K562 (cell line): ENCODE data around the gene GABARAPL1. TPM values are rescaled to one million over a fixed set of nuclear protein-coding genes. Genes with fewer than 3 reads are reported as not detected.
A peak's percentile ranks its signal among the peaks of the same experiment; 100 is the strongest.

Experiments used
- ARNT ChIP-seq, 2 experiments: fragments of 450-650 bp; IDR thresholded peaks; 2 replicates each; pipeline ENCODE4 v1.6.1; 2016; ENCODE audit warnings: mild to moderate bottlenecking in 1 of 2
- BACH1 ChIP-seq: fragments of 200-800 bp; sonication (Bioruptor generic); IDR thresholded peaks from 2 replicates; pipeline ENCODE4 v1.6.1; 2016; ENCODE audit warnings: missing genetic modification characterization, missing compliant biosample characterization
- CREM ChIP-seq: IDR thresholded peaks from 2 replicates; pipeline ENCODE4 v1.6.1; 2014; ENCODE audit warnings: antibody characterized with exemption, low read depth
- E2F6 ChIP-seq, 2 experiments: IDR thresholded peaks; 2 replicates each; pipeline ENCODE4 v1.6.1; 2011; ENCODE audit warnings: borderline replicate concordance in 1 of 2, control low read depth in 1 of 2, low read depth in 1 of 2, low read length in 1 of 2, mild to moderate bottlenecking in 1 of 2, mixed read lengths in 1 of 2, moderate library complexity in 1 of 2; ENCODE audit not compliant: insufficient read depth in 1 of 2, insufficient read length in 1 of 2, poor library complexity in 1 of 2, severe bottlenecking in 1 of 2; ENCODE audit errors: extremely low read depth in 1 of 2
- EP300 ChIP-seq: IDR thresholded peaks from 2 replicates; pipeline ENCODE4 v1.6.1; 2012; ENCODE audit warnings: low read length, improper control_type of control experiment
- EZH2 ChIP-seq: IDR thresholded peaks from 2 replicates; pipeline ENCODE4 v1.6.1; 2012; ENCODE audit warnings: low read depth, mild to moderate bottlenecking, inconsistent platforms, low read length, borderline replicate concordance
- KDM1A ChIP-seq, 2 experiments: fragments of 450-650 bp; IDR thresholded peaks; 2 replicates each; pipeline ENCODE4 v1.6.1; 2016; ENCODE audit warnings: mild to moderate bottlenecking in 2 of 2
- MAFK ChIP-seq: IDR thresholded peaks from 2 replicates; pipeline ENCODE4 v1.6.1; 2011; ENCODE audit warnings: low read length, improper control_type of control experiment
- MEF2D ChIP-seq: conservative IDR thresholded peaks from 2 replicates; pipeline ENCODE4 v1.6.1; 2016; ENCODE audit warnings: low read depth, missing genetic modification characterization, missing compliant biosample characterization
- PKNOX1 ChIP-seq: fragments of 450-650 bp; IDR thresholded peaks from 2 replicates; pipeline ENCODE4 v1.6.1; 2016
- POLR3A ChIP-seq: IDR thresholded peaks from 2 replicates; pipeline ENCODE4 v1.6.1; 2011; ENCODE audit warnings: borderline replicate concordance, mild to moderate bottlenecking, moderate library complexity; ENCODE audit not compliant: insufficient read length, insufficient read depth; ENCODE audit errors: extremely low read depth
- RBFOX2 ChIP-seq: fragments of 200-400 bp; formaldehyde crosslinking; IDR thresholded peaks from 2 replicates; pipeline ENCODE4 v1.6.1; 2017; ENCODE audit warnings: low read depth, mild to moderate bottlenecking, low read length, moderate library complexity
- TEAD4 ChIP-seq, 2 experiments: sonication (generic) in 1 of 2; formaldehyde crosslinking in 1 of 2; IDR thresholded peaks; 2 replicates each; pipeline versions ENCODE4 v1.6.1 to v1.8.0; 2012 to 2022; ENCODE audit warnings: borderline replicate concordance in 1 of 2, inconsistent platforms in 1 of 2, low read length in 1 of 2, mild to moderate bottlenecking in 1 of 2, missing genetic modification reagents in 1 of 2
- TRIM24 ChIP-seq, 2 experiments: fragments of 450-650 bp; IDR thresholded peaks; 2 replicates each; pipeline ENCODE4 v1.6.1; 2016
- ZNF143 ChIP-seq: sonication (generic); formaldehyde crosslinking; IDR thresholded peaks from 2 replicates; pipeline ENCODE4 v1.9.0; 2022; ENCODE audit warnings: mild to moderate bottlenecking, missing genetic modification reagents
- ZNF318 ChIP-seq, 2 experiments: fragments of 450-650 bp; IDR thresholded peaks; 2 replicates each; pipeline ENCODE4 v1.6.1; 2016; ENCODE audit warnings: mild to moderate bottlenecking in 2 of 2, borderline replicate concordance in 1 of 2, low read depth in 1 of 2, moderate library complexity in 1 of 2
- polyA plus RNA-seq, 8 experiments: library from polyadenylated mRNA; depleted of rRNA in 4 of 8; stranded (reverse) in 5 of 8; unstranded in 3 of 8; fragments of >200 nt; fragmentation: Nextera tagmentation in 2 of 8; fragmentation: Illumina TruSeq in 1 of 8; extraction: Ambion mirVana in 2 of 8; extraction: Trizol in 1 of 8; gene quantifications; 2 replicates each; pipeline versions ENCODE4 v1.2.1 to v1.2.3, GENCODE V29; 2011 to 2014; ENCODE audit warnings: inconsistent platforms in 1 of 8, missing spikeins in 1 of 8
- total RNA-seq, 7 experiments: library from RNA; depleted of rRNA in 6 of 7; stranded (reverse); fragments of >200 nt in 6 of 7; fragmentation: Illumina TruSeq in 2 of 7; extraction: Trizol in 2 of 7; gene quantifications; 2 replicates each; pipeline versions ENCODE4 v1.2.1 to v1.2.3, GENCODE V29; 2011 to 2021; ENCODE audit warnings: low replicate concordance in 1 of 7

The GABARAPL1 gene
- total and polyA plus RNA-seq, 9 of the 15 experiments (the other 6 are each of a cell fraction or from before 2014, with no cell fraction given), result 2.3 to 15.9 (median 11.3) TPM

- TF ChIP-seq ZNF318 (IDR thresholded peaks at IDR 0.05; ENCODE audit: borderline replicate concordance in 1 of 2, low read depth in 1 of 2) (peak in 1 of 2 experiments; percentile 54; a peak in 2 of 4 replicates), CREM (peak; percentile 93), ZNF143 (CRISPR knock-in tag) (no peak), KDM1A (IDR thresholded peaks at IDR 0.05) (peak; percentile 40 to 57; a peak in 2 of 4 replicates), E2F6 (IDR thresholded peaks at IDR 0.05; ENCODE audit: borderline replicate concordance in 1 of 2, extremely low read depth in 1 of 2, insufficient read depth in 1 of 2, insufficient read length in 1 of 2, low read depth in 1 of 2, low read length in 1 of 2, poor library complexity in 1 of 2, severe bottlenecking in 1 of 2) (peak in 1 of 2 experiments; percentile 59), POLR3A (peak; percentile 51), TEAD4 (IDR thresholded peaks at IDR 0.05; ENCODE audit: low read length) (peak; percentile 40; the same call in 1 of the 2 replicates), TEAD4 (CRISPR knock-in tag; IDR thresholded peaks at IDR 0.05; ENCODE audit: borderline replicate concordance) (no peak), TRIM24 (IDR thresholded peaks at IDR 0.05) (0 out of 4 replicates have a peak, but pooled peaks of 1 of the 2 experiments have one; percentile 8), PKNOX1 (peak; percentile 64), RBFOX2 (peak; percentile 74), MEF2D (tag) (no peak), MAFK (peak; percentile 70), EP300 (0 out of 2 replicates have a peak, but pooled peaks have one; percentile 12), BACH1 (peak; percentile 54; the same call in 1 of the 2 replicates), EZH2 (no peak), ARNT (IDR thresholded peaks at IDR 0.05) (0 out of 4 replicates have a peak, but pooled peaks of 1 of the 2 experiments have one; percentile 29)
Measured at GRCh38 chr12:10211940-10212738, 538 bp upstream of the GABARAPL1 start (continued).
